ENCODE results near the gene JAM3. TPM values are rescaled to one million over a fixed set of nuclear protein-coding genes. Genes with fewer than 3 reads are reported as not detected.

JAM3 gene
- total and polyA plus RNA-seq, 2 of the 8 experiments (the other 6 are each of a cell fraction or from before 2014, with no cell fraction given) = 19.6 to 42.8 TPM

GRCh38 chr11:134030853-134031252 lies 38.0 kb upstream of the JAM3 start:
- H3K18ac ChIP-seq (ENCODE audit: extremely low read depth, low read length) = no peak overlapping the region
- CTCF ChIA-PET (ENCODE audit: partially characterized antibody) = interaction anchor here (0.7 to 13.6 kb wide), 28 partner anchors 9 to 108 kb away, joined by 3 to 178 read pairs (median 4); partner anchors contain the start of gene IGSF9B
- no peak overlapping the region for H2BK120ac ChIP-seq (replicated peaks; ENCODE audit: low read depth, low read length)
- 71% methylated on average over 16 of the region's 16 CpGs; no CpG with 5 or more reads in 1 of the 2 experiments for WGBS, 2 experiments (ENCODE audit: extremely low coverage in 1 of 2, insufficient coverage in 1 of 2, insufficient read length in 1 of 2, insufficient replicate concordance in 2 of 2, low coverage in 1 of 2, low lambda C conversion rate in 2 of 2, missing lambda C conversion rate in 1 of 2)
- H3K9ac ChIP-seq (replicated peaks in 1 of 4; ENCODE audit: extremely low read depth in 1 of 4, low read depth in 3 of 4, low read length in 3 of 4) = no peak overlapping the region
- no peak overlapping the region for H2BK12ac ChIP-seq (ENCODE audit: low read depth, low read length)
- no peak overlapping the region for H3K23ac ChIP-seq (ENCODE audit: insufficient read length)
- DNase-seq (ENCODE audit: low read depth in 1 of 2, low spot score in 2 of 2) = peak in 1 of 2 experiments; percentile 64
- H3K27me3 ChIP-seq (replicated peaks in 1 of 4; ENCODE audit: control insufficient read depth in 3 of 4, extremely low read depth in 1 of 4, insufficient read depth in 3 of 4, low read length in 3 of 4) = peaks cover 0 to 5% (median 3%) of the 10 kb centered on the region in 4 experiments; a peak in 3 of 7 replicates
- H2AFZ ChIP-seq (ENCODE audit: low read length) = no peak overlapping the region
- no peak overlapping the region for H4K8ac ChIP-seq (ENCODE audit: extremely low read depth, insufficient read depth, low read length)
- FAIRE-seq = no peak
- H3K4ac ChIP-seq (replicated peaks; ENCODE audit: insufficient read length, low read depth, low read length) = no peak overlapping the region
- H2BK20ac ChIP-seq (ENCODE audit: low read length) = no peak overlapping the region
- TF ChIP-seq TCF12 (IDR thresholded peaks at IDR 0.05; ENCODE audit: low read depth, low read length) (no peak), RAD21 (IDR thresholded peaks at IDR 0.05 in 1 of 2, conservative IDR thresholded peaks at IDR 0.05 in 1 of 2; ENCODE audit: low read depth in 2 of 2, low read length in 2 of 2) (peak; percentile 54 to 64; a peak in 3 of 4 replicates), TBP (IDR thresholded peaks at IDR 0.05; ENCODE audit: low read depth, low read length) (no peak), HDAC2 (IDR thresholded peaks at IDR 0.05; ENCODE audit: borderline replicate concordance in 1 of 2, low read depth in 2 of 2, low read length in 2 of 2) (0 out of 4 replicates have a peak, but pooled peaks of 1 of the 2 experiments have one; percentile 19), TEAD4 (IDR thresholded peaks at IDR 0.05; ENCODE audit: low read depth, low read length) (peak; percentile 89), ZNF274 (IDR thresholded peaks at IDR 0.05; ENCODE audit: borderline replicate concordance, extremely low read depth, low read length) (no peak), CTCF (IDR thresholded peaks at IDR 0.05; ENCODE audit: control extremely low read depth in 1 of 3, insufficient read depth in 1 of 3, low read depth in 1 of 3, low read length in 3 of 3) (peak; percentile 71 to 80 (median 78)), MAFK (IDR thresholded peaks at IDR 0.05; ENCODE audit: low read depth, low read length) (no peak), MAX (IDR thresholded peaks at IDR 0.05) (peak; percentile 45; the same call in 1 of the 2 replicates), EZH2 (IDR thresholded peaks at IDR 0.05; ENCODE audit: low read depth, low read length, severe bottlenecking) (no peak)
- H3K56ac ChIP-seq (replicated peaks; ENCODE audit: insufficient read length, low read depth, low read length) = no peak overlapping the region
- no peaks in the 10 kb centered on the region for H3K36me3 ChIP-seq (ENCODE audit: control insufficient read depth in 2 of 4, insufficient read depth in 4 of 4, low read length in 3 of 4)
- H2AK5ac ChIP-seq (ENCODE audit: low read depth, low read length) = no peak overlapping the region
- no peak overlapping the region for H4K91ac ChIP-seq (replicated peaks; ENCODE audit: insufficient read length, low read length)
- no peak overlapping the region for H4K5ac ChIP-seq (ENCODE audit: insufficient read length, low read depth, low read length)
- H3K23me2 ChIP-seq (ENCODE audit: low read depth, low read length) = no peaks in the 10 kb centered on the region
- H3K79me2 ChIP-seq (ENCODE audit: control insufficient read depth in 1 of 2, insufficient read depth in 2 of 2, low read length in 2 of 2) = no peaks in the 10 kb centered on the region
- no peaks in the 10 kb centered on the region for H3K79me1 ChIP-seq (ENCODE audit: low read depth, low read length)
- no peak overlapping the region for H3K4me3 ChIP-seq (ENCODE audit: extremely low read depth in 1 of 4, insufficient read depth in 2 of 4, low read depth in 3 of 4, low read length in 4 of 4)
- no peak overlapping the region for H3K27ac ChIP-seq (ENCODE audit: low read depth, low read length)
- H3K14ac ChIP-seq (ENCODE audit: insufficient read length) = no peak overlapping the region
- no peaks in the 10 kb centered on the region for H3K9me3 ChIP-seq (ENCODE audit: insufficient read depth in 2 of 2, low read depth in 1 of 2, low read length in 1 of 2)
- H2BK5ac ChIP-seq (ENCODE audit: low read depth, low read length) = no peak overlapping the region
- H3K4me1 ChIP-seq (replicated peaks in 1 of 4; ENCODE audit: control insufficient read depth in 3 of 4, insufficient read depth in 4 of 4, low read length in 3 of 4) = peaks cover 0 to 29% (median 16%) of the 10 kb centered on the region in 4 experiments; a peak in 6 of 7 replicates
- H2BK15ac ChIP-seq (ENCODE audit: low read length) = no peak overlapping the region
- POLR2A ChIA-PET (ENCODE audit: partially characterized antibody) = no interaction called here
- H4K20me1 ChIP-seq (replicated peaks in 1 of 2; ENCODE audit: control insufficient read depth in 1 of 2, insufficient read depth in 2 of 2, low read length in 2 of 2) = no peaks in the 10 kb centered on the region
- no peak overlapping the region for H3K4me2 ChIP-seq (ENCODE audit: insufficient read depth in 1 of 2, low read depth in 2 of 2, low read length in 2 of 2)

All from H1 (cell line).